ENCODE results near the gene ANO5.

DNA sequence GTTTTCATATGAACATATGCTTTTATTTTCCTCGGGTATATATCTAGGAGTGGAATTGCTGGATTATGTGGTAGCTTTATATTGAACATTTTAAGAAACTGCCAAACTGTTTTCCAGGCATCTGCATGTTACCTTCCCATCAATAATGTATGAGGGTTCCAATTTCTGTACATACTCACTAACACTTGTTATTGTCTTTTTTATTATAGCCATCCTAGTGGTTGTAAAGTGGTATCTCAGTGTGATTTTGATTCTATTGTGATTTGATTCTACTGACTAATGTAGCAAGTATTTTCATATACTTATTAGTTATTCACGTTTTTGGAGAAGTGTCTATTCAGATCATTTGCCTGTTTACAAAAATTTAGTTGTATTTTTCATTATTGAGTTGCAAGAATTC lies 2.0 kb downstream of the ANO5 start:
- TF ChIP-seq POLR2A (IDR thresholded peaks at IDR 0.05), result no peak
- TF ChIP-seq EP300 (IDR thresholded peaks at IDR 0.05), result no peak
- TF ChIP-seq CTCF (IDR thresholded peaks at IDR 0.05), result no peak

Measured in sigmoid colon (tissue), 4 donors.